Kasumi-1 (cell line): Measurements from ENCODE around the gene RABGGTA.

Experiments used
- DNase-seq, 2 experiments: peaks; one replicate each; lab custom pipeline; 2025; lab: John Stamatoyannopoulos, UW

Gene RABGGTA

DNA sequence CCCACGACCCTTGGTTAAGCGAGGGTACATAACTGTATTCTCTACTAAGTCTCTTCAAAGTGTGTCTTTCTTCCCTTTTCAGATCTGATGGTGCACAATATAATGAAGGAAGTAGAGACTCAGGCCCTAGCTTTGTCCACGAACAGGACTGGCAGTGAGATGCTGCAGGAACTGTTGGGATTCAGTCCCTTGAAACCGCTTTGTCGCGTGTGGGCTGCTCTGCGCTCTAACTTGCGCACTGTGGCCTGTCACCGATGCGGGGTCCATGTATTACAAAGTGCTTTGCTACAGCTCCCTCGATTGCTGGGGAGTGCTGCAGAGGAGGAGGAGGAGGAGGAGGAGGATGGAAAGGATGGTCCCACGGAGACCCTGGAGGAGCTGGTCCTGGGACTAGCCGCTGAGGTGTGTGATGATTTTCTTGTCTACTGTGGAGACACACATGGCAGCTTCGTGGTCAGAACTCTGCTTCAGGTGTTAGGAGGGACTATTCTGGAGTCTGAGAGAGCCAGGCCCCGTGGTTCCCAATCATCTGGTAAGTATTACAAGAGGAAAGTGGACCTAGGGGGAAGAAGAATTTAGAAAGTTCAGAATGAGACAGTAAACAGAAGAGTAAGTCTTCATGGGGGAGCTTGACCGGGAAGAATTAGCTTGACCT is 29.1 kb upstream of the RABGGTA start:
- DNase-seq = no peak

DNA sequence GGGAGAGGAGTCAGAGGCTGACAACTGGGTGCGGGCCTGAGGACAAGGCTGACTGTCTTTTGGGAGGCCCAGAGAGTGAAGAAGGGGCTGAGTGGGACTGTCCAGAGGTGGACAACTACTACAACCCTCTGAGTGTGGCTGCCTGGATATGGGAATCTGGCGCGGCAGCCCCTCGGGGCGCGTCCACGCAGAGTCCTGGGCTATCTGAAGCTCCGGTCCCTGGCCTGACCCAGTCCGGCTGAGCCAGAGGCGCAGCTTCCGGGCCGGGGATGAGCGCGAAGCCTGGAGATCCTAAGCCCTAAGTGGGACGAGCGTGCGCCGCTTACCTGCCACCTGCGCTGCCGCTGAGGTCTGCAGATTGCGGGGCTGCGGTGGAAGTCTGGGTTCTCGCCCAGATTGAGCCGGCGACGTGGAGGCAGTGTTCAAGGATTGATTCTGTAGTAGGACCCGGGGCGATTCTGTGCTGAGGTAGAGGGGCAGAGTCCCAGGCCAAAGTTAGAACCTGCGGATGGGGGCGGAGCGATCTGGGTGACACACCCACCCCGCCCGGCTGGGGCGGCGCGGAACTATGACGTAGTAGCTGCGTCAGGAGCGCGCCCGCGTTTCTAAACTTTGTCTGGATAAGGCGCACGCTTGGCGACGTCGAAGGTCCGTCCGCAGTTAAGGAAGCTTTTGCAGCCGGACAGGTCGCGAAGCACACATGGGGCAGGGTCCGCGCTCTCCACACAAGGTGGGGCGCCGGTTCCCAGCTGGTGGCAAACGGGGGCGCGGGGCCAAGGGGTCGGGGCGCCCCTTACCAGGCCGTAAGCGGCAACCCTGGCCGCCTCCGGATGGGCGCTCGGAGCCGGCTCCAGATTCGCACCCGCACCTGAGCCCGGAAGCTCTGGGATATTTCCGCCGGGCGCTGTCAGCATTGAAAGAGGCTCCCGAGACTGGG is 28.1 kb upstream of the RABGGTA start, which contains the start of the genes DHRS1 and NOP9:
DHRS1 (minus strand) TSS at position 526 of the 937 bp plus-strand sequence. CDS start 674 bp downstream, outside the sequence.
NOP9 (plus strand) TSS at position 596 of the 937 bp plus-strand sequence; CDS start at position 701, 105 bp downstream.
- peak; percentile 74 to 88 for DNase-seq

DNA sequence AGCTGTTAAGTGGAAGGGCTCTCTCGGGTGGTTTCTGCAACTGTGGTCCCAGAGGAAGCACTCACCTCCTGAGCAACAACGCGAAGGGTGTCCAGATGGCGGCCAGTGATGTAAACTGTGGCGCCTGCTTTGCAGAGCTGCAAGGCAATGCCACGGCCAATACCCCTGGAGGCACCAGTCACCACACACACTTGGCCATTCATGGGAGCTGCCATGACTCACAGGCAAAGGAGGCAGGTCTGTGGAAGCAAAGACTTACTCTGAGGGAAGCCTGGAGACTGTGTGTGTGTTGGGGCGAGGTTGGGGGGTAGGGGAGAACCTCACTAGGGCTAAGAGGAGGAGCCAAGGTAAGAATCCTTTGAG is 27.5 kb upstream of the RABGGTA start:
- DNase-seq = peak in 1 of 2 experiments; percentile 13

DNA sequence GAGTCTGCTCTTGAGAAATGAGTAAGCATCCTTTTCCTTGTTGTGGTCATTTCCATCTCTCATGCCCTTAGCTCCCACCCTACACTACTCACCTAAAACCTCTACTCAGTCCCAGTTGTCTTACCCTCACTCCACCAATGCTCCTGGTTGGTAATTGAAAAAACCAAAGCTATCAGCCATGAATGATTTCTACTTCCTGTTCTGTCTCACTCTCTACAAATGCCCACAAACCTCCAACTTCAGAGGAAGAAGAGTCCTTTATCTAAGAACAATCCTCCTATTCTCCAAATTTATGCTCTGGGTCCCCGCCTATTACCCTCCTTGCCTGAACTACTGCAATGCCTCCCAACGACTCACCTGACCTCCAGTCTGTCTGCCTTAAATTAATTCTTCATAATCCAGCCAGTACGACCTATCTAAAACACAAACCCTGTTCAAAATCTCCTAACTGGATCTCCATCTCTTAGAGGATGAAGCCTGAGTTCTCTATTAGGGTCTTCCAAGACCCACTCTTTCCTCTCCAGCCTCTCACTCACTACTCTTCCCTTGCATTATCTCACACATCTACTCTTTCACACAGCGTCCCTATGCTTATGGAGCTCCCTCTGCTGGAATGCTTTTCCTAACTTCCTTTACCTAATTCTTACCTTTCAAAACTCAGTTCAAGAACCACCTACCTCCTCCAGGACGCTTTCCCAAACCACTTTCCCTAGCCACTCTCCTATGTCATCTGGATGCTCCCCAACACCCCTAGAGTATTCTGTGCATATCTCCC is 26.0 kb upstream of the RABGGTA start:
- peak; percentile 64 to 71 for DNase-seq

DNA sequence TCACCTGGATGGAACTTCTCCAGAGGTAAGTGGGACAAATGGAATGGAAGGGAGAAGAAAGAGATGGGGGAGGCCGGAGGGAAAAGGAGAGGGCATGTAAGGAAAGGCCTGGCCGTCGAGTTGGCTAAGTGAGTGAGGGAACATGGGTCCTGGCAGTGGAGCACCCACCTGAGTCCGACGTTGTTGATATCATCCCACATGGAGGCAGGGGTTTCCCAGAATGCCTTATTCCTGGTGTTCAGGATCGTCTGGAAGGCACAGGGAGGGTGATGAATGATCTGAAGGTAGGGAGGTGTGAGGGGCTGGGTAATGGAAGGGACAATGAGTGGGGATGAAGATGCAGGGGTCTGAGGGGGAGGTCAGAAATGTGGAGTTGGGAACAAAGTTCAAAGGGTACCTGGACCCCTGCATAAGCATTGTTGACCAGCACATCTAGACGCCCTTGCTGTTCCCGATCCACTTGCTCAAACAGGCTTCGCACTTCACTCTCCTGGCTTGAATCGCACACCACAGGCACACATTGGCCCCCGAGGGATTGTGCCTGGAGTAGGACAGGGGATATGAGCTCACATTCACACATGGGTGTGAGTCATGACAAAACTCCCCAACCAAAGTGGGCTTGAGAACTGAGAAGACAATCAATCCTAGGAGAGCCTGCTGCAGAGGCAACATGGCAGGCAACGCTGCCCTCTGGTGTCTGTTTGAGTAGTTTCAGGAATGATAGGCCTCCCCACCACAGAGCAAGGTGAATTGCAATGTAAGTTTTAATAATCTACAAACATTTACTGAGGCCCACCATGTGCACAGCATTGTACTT is 25.2 kb upstream of the RABGGTA start:
- peak; percentile 82 to 87 for DNase-seq

DNA sequence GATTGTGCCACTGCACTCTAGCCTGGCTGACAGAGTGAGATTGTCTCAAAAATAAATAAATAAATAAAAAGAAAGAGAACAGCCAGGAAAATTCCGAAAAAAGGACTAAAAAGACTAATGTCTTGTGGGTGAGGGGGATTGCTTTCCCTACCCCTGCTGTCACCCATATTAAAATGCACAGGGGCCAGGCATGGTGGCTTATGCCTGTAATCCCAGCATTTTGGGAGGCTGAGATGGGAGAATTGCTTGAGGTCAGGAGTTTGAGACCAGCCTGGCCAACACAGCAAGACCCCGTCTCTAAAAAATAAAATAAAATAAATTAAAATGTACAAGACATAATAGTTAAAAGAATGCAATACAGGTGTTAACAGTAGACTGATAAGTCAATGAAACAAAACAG is 22.1 kb upstream of the RABGGTA start:
- no peak for DNase-seq

DNA sequence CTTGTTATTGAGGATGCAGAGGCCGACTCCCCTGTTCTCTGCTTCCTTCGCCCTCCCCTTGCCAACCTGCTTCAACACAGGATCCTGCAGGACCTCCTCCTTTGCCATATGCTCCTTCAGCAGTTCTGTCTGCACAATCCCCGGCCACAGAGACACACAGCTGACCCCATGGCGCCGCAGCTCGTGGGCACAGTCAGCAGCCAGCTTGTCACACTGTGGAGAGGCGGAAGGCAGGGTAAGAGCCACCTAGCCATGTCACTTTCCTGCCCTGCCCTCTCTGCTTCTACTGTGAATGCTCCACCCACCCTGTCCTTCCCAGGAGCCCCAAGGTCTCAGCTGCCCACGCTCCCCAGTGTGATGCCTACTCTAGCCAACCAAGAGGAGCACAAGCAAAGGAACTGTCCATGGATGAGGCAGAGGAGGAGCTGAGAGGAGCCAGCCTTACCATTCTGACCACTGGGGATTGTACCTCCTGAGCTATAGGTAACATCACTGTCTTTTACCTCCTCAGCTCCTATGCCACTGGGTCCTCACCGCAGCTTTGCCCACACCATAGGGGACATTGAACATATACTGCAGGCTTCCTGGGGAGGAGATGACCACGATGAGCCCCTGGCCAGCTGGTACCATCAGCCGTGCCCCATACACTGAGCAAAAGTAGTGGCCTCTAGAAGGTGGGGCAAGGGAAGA is 20.9 kb upstream of the RABGGTA start:
- no peak for DNase-seq

DNA sequence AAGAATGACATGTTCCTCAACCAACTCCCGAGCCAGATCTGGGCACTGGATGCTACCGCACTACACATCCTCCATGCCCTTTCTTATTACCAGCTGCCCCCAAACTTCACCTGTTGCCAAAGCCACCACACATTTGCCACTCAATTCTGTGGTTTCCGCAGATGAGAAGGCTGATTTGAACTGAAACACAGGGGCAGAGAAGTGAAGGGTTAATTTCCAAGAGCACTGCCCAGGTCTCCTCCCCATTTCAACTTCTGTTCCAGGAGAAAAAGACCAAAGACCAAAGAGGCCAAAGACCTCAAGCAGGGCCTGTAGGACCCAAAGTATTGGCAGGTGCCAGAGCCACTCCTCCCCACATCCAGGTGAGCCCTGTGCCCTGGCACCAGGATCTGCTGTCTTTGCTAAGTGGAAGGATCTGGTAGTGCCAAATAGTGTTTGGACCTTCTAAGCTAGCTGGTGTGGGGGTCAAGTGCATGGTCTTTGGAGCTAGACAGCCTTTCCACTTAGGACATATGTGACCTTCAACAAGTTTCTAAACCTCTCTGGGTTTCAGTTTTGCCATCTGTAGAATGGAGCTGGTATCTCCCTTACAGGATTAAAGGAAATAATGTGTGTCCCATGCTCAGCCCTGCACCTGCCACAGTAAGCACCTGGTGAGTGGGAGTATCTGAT is 20.2 kb upstream of the RABGGTA start:
- no peak for DNase-seq

DNA sequence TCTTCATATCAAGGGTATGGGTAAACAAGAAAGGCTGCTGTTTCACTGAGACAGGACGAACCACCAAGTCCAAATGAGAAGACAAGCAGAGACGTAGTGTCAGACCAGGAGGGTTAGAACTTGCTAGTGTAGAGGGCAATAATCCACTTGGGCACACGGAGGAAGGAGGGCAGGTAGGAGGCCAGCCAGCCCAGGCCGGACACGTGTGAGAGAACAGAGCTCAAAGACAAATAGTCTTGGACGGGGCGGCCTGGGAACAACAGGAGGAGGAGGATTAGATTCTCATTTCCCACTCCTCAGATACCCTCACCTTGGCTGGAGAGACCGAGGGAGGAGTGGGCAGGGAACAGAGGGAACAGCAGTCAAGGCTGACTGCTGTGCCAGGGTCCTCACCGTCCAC is 19.3 kb upstream of the RABGGTA start:
- no peak for DNase-seq

DNA sequence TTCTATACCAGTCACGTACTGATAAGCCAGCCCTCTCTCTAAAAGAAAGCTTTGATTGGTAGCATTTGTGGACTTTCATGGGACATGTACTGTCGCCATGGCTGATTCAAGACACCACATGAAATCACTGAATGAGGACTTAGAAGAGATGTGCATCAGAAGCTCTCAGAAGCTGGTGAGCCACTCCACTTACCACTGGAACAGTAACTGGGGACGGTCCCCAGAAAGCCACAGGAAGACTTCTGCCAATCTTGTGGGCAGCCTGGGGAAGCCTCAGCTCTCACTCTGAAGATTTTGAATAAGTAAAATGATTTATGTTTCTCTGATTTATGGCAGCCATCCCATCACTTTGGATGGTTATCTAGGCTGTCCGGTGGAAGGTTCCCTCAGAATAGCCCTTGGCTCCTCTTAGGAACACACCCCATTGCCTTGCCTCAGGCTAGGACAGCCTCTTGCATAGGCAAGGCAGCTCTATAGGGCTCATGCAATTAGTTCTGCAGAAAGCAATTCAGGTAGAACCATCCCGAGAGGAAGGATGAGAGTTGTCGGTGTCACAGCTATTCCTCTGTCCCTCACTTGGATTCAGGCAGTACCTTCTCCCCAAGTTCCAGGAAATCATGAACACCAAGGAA is 18.4 kb upstream of the RABGGTA start:
- no peak for DNase-seq

DNA sequence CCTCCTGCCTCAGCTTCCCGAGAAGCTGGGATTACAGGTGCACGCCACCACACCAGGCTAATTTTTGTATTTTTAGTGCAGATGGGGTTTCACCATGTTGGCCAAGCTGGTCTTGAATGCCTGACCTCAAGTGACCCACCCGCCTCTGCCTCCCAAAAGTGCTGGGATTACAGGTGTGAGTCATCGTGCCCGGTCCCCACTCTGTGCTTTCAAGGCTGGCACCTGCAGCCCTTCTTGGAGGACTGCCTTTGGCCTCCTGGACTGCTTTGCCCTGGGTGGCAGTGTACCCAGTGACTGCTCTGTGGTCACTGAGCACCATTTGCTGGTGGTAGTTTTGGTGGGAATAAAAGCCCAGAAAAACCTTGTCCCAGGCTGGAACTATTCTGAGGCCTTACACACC is 15.6 kb upstream of the RABGGTA start:
- no peak for DNase-seq

DNA sequence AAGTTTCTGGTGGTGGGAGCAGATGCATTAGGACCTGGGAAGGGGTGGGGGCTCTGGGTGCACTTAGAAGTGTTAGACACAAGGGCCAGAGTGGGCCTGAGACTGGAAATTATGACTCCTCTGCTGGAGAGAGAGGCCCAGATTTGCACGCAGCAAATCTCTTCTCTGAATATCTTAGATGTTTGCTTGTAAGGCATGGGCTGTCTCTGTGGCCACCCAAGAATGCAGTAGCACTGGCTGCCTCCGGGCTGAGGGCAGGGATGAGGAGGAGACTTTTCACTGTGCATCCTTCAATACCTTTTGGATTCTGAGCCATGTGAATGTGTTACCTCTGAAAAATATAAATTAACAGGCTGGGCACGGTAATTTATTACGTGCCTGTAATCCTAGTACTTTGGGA is 14.0 kb upstream of the RABGGTA start:
- no peak for DNase-seq

DNA sequence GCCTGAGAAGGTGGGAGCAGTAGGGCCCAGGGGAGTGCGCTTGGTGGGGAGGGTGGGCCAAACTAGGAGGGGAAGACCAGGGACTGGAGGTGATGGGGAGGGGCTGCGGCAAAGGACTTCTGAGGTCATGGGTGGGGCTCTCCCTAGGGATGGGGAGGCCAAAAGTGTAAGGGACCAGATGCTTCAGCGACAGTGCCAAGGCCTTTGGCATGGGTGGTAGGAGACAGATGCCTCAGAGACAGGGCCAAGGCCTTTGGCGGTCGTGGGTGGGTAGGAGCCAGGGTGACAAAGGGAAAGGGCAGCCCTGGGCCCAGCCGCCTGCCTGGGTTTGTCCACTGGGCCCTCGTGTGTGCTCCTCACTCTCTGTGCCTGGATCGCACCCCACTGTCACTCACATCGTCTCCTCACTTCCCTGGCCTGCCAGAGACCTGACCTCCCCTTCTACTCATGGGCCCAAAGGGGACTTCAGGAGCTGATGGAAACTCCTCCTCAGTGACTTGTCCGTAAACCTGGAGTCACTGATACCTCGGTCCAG is 13.2 kb upstream of the RABGGTA start:
- no peak for DNase-seq

DNA sequence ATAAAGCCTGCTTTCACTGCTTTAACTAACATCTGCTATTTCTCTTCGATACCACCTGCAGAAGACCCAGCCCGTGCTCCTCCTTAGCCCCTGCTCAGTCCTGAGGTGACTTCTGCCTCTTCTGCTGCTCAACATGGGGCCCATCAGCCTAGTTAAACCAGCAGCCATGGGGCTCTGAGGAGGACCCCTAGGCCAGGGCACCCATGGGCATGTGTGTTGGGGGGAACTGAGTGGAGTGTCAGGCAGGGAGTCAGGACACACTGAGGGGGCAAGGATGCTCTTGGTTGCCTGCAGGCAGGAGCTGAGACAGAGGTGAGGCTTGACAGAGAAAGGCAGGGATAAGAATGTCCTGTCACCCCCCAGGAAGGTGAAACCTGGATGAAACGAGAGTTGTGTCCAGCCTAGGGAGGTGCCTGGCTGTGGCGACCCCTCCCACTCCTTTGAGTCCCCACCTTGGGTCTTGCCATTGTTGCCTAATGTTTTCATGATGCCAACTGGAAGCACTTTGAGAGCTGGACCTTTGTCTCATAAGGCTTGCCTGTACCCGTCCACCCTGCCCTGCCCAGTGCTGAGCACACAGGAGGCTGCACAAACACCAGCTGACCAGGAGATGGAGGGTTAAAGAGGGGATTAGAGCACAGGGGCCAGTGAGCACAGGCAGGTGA is 12.5 kb upstream of the RABGGTA start:
- DNase-seq = no peak

DNA sequence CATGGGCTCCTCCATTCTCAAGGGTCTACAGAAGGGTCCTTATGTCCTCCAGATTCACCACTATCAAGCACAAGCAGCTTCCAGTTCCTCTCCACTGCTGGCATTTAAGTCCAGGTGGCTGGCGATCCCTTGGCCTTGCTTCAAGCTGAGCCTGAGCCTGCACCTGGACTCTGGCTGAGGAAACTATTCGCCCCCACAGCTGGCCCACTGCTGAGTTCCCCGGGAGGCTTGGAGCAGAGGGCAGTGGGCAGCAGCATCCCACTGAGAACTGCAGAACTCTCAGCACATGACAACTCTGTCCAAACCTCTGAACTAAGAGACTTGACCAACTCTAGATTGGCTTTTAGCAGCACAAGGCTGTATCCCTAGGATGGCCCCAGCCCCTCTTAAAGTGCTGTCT is 11.3 kb upstream of the RABGGTA start:
- no peak for DNase-seq

DNA sequence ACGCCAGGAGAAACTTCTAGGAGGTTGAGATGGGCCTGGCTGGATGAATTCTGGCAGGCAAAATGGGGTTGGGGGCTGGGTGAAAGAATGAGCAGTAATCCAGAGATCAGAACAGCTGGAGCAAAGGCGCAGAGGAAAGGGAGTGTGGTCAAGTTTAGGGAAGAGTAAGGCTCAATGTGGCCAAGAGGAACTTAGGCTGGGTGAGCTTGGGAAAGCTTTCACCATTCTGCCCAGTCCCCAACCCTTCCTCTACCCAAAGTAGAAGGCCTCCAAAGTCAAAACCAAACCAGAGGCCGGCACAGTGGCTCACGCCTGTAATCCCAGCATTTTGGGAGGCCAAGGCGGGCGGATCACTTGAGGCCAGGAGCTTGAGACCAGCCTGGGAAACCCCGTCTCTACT is 10.2 kb upstream of the RABGGTA start:
- DNase-seq = peak in 1 of 2 experiments; percentile 15

DNA sequence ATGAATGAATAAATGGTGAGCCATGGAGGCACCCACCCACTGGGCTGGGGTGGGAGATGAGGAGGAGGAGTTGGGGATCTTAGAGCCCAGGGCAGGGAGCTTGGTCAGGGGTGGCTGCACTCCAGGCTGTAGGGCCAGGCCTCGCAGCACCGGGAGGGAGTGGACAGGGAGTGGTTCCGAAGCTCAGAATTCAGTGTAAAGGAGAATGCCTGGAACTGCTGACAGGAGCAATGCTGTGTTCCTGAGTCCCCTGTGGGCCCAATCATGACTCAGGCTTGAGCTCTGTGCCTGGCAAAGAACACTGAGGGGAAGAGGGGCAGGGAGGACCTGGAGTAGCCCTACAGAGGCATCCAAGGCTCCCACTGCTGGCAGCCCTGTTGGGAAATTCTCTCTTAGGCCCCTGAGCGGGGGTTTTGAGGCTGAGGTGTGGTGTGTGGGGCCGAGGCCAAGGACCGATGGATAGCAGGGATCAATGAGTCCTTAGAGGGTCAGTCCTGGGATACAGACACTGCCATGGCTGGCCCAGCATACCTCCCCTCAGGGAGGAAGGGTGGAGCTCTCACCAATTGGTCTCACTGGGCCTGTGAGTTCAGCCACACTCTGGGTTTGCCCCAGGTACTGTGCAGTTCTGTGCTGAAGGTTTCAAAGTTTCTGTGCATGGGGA is 9.5 kb upstream of the RABGGTA start:
- no peak for DNase-seq
